Skeletal muscle satellite cell (primary cell): Measurements from ENCODE around the gene MIPEP.
"Not testable (repeated sequence)": the region's sequence is repeated elsewhere in the genome, so short reads cannot be mapped to it uniquely, and the experiment has no call there.

Source experiments
- H3K27me3 ChIP-seq: 2 replicates; pipeline ENCODE4 v1.7.0; 2013; ENCODE audit warnings: low read length; ENCODE audit not compliant: control insufficient read depth, insufficient read depth
- H3K36me3 ChIP-seq: 2 replicates; pipeline ENCODE4 v1.7.0; 2013; ENCODE audit warnings: mild to moderate bottlenecking, control low read depth, low read length; ENCODE audit not compliant: insufficient read depth
- H3K4me1 ChIP-seq: 2 replicates; pipeline ENCODE4 v1.7.0; 2013; ENCODE audit warnings: low read length; ENCODE audit not compliant: control insufficient read depth, insufficient read depth
- H3K4me2 ChIP-seq: 2 replicates; pipeline ENCODE4 v1.7.0; 2013; ENCODE audit warnings: mild to moderate bottlenecking, low read length
- H3K4me3 ChIP-seq: 2 replicates; pipeline ENCODE4 v1.7.0; 2013; ENCODE audit warnings: low read length
- H3K9ac ChIP-seq: 2 replicates; pipeline ENCODE4 v1.7.0; 2013; ENCODE audit warnings: mild to moderate bottlenecking, low read depth, low read length, moderate library complexity
- H3K9me3 ChIP-seq: replicated peaks from 2 replicates; pipeline ENCODE4 v1.7.0; 2013; ENCODE audit warnings: mild to moderate bottlenecking, control low read depth, low read length

Gene MIPEP

DNA sequence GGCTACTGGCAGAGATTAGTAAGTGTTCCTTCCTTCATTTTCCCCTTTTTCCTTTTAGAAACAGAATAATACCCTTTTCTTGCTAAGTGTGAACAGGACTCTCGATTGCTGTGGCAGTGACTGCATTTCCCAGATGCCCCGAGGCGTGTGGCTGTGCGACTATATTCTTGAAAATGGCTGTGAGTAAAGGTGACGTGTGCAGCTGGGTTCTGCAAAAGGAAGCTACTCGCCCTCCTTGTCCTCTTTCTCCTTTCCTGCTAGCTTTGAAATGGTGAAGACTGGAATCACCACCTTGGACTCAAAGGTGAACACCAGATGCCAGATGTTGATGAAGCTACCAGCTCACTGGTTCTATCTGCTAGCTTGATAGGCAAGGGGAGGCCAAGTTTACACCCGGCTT is 121.4 kb downstream of the MIPEP start:
- Histone ChIP-seq H3K9ac (no peak overlapping the region), H3K27me3 (no peaks in the 10 kb centered on the region), H3K4me3 (no peak overlapping the region), H3K4me2 (no peak overlapping the region), H3K36me3 (no peaks in the 10 kb centered on the region), H3K9me3 (no peaks in the 10 kb centered on the region), H3K4me1 (peaks cover 7% of the 10 kb centered on the region)

DNA sequence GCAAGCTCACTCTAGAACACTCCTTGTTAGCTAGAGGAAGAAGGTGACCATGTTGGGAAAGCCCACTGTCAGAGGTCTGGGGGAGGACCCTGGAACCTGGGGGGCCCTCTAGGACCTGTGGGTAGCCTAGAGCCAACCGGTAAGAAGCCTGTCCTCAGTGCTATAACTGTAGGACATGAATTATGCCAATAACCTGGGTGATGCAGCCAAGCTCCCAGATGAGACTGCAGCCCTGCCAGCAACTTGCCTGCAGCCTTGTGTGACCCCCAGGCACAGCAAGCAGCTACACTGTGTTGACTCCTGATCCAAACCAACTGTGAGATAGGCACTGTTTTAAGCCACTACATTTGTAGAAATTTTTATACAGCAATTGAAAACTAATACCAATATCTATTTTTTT is 122.3 kb downstream of the MIPEP start:
- no peaks in the 10 kb centered on the region for H3K9me3 ChIP-seq
- H3K4me1 ChIP-seq, result peaks cover 6% of the 10 kb centered on the region
- no peak overlapping the region for H3K9ac ChIP-seq
- H3K4me2 ChIP-seq, result no peak overlapping the region
- no peaks in the 10 kb centered on the region for H3K27me3 ChIP-seq
- no peak overlapping the region for H3K4me3 ChIP-seq
- H3K36me3 ChIP-seq, result no peaks in the 10 kb centered on the region

DNA sequence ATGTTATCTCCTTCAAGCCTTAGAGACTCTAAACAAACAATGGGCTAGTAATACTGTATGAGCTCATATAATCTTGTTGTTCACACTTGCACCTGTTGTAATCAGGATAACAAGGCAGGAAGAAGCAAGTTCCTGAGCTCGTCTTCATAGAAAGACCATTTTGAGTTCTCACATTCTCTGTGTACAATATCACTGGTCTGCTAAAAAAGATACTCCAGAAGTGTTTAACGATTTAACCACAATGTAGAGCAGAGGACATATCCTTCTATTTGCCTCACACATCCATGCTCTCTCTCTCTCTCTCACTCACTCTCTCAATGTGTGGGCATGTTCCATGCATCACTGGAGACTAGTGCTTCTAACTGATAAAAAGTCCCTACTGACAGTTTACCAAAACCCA is 122.9 kb downstream of the MIPEP start:
- H3K27me3 ChIP-seq, result no peaks in the 10 kb centered on the region
- no peak overlapping the region for H3K4me2 ChIP-seq
- H3K9me3 ChIP-seq, result no peaks in the 10 kb centered on the region
- H3K4me1 ChIP-seq, result no peaks in the 10 kb centered on the region
- no peak overlapping the region for H3K9ac ChIP-seq
- no peaks in the 10 kb centered on the region for H3K36me3 ChIP-seq
- no peak overlapping the region for H3K4me3 ChIP-seq

DNA sequence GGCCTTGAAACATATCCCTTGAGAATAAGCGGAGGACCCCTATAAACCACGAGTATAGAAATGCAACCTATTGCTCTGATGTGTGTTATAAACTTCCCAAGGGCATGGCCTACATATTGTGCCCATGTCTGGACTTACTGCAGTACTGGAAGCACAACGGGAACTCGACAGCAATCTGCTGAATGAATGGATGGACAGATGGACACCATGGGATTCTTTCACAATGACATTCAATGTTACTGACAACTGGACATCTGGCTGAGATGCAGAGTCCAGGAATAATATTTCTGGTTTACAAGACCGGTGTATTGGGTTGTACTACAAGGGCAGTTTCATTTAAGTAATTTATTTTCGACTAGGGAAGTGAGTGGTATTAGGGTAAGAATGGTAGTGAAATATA is 123.7 kb downstream of the MIPEP start:
- no peaks in the 10 kb centered on the region for H3K36me3 ChIP-seq
- H3K27me3 ChIP-seq, result no peaks in the 10 kb centered on the region
- no peak overlapping the region for H3K4me3 ChIP-seq
- no peak overlapping the region for H3K9ac ChIP-seq
- no peaks in the 10 kb centered on the region for H3K4me1 ChIP-seq
- no peak overlapping the region for H3K4me2 ChIP-seq
- no peaks in the 10 kb centered on the region for H3K9me3 ChIP-seq

DNA sequence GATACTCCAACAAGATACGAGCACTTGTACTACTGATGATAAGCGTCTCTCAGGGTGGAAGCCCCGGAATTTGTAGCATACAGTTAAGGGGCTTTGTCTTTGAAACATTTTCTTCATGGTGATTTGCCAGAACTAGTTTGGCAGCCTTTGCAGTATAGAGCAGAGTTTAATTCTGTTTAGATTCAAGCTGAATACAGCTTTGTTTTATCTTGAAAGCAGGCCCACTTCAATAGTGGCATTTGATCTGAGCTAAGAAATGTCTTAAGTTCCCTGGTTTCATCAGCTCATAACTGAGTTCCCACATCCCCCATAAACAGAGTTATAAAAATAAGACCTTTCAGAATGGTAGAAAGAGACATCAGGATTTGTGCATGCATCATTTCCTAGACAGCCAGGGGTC is 125.9 kb downstream of the MIPEP start:
- Histone ChIP-seq H3K9ac (no peak overlapping the region), H3K36me3 (no peaks in the 10 kb centered on the region), H3K9me3 (no peaks in the 10 kb centered on the region), H3K4me2 (no peak overlapping the region), H3K4me1 (no peaks in the 10 kb centered on the region), H3K27me3 (no peaks in the 10 kb centered on the region), H3K4me3 (no peak overlapping the region)

DNA sequence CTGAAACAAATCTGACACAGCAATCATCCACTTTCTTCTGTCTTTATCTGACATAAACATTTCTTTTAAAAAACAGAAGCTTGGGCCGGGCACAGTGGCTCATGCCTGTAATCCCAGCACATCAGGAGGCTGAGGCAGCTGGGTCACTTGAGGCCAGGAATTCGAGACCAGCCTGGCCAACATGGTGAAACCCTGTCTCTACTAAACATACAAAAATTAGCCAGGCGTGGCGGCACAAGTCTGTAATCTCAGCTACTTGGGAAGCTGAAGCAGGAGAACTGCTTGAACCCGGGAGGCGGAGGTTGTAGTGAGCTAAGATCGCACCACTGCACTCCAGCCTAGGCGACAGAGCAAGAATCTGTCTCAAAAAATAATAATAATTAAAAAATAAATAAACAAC is 127.4 kb downstream of the MIPEP start:
- not testable (repeated sequence) for H3K36me3 ChIP-seq, H3K9ac ChIP-seq, H3K4me3 ChIP-seq, H3K9me3 ChIP-seq, H3K4me1 ChIP-seq, H3K4me2 ChIP-seq, H3K27me3 ChIP-seq

DNA sequence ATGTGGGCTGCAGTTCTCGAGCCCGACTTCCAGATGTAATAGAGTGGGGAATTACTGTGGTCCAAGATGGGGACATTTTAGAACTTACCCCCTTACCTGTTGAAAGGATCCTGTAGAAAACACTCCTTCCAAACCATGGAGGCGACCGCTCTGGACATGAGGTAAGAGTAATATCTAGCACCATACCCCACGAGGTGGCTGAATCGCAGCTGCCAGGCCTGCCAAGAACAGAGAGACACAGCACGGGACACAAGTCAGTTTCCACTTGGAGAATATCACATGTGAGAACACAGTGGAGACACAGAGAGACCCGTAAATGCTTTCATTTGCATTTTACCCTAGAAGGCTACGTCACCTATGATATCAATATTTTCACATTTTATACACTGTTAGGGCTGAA is 129.2 kb downstream of the MIPEP start:
- Histone ChIP-seq H3K36me3 (no peaks in the 10 kb centered on the region), H3K4me1 (no peaks in the 10 kb centered on the region)

DNA sequence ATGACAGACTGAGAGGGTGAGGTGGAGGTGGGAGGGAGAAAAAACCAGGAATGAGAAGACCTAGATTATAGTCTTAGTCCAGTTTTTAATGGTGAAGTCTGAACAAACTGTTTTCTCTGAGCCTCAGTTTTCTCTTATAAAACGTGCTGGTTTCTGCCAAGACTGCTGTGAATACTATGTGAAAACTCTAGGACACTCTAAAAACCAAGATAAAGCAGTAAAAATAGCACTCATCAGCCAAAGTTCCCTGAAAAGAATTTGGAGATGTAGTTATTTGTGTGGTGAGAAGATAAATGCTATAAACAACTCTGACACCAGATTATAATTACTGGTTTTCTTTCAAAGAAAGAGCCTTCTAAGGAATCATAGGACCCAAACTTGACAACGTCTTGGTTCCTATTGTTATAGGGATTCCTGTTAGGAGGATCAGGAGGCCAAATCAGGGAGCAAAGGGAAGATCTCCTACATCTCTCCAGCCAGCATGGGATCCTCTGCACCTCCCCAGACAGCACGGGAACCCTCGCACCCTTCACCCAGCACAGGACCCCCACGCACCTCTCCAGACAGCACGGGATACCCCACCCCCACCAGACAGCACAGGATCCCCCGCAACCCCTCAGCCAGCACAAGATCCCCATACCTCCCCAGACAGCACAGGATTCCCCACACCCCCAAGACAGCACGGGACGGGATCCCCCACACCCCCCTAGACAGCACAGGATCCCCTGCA is 130.2 kb downstream of the MIPEP start:
- Histone ChIP-seq H3K4me3 (no peak overlapping the region), H3K4me1 (peaks cover 1% of the 10 kb centered on the region), H3K36me3 (no peaks in the 10 kb centered on the region), H3K9ac (no peak overlapping the region), H3K9me3 (no peaks in the 10 kb centered on the region), H3K27me3 (no peaks in the 10 kb centered on the region), H3K4me2 (no peak overlapping the region)

More for the DNA sequence above, 129.2 kb downstream of the MIPEP start:
- no peaks in the 10 kb centered on the region for H3K27me3 ChIP-seq
- no peaks in the 10 kb centered on the region for H3K9me3 ChIP-seq
- H3K4me3 ChIP-seq, result no peak overlapping the region
- H3K9ac ChIP-seq, result no peak overlapping the region
- no peak overlapping the region for H3K4me2 ChIP-seq

DNA sequence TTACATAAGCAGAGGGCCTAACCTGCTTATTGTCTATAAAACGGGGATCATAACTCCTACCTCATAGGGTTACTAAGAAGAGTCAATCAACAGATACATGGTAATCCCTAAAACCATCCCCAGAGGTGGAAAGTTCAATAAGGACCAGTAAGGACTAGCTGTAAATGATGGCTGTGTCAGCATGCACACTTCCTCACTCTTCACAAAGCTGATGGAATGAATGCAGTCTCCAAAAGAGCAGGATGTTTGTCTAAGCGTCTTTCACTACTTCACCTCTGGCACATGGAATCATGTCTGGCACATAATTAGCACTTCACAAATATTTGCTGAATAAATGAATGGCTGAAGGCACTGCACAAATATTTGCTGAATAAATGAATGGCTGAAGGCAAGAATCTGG is 134.2 kb downstream of the MIPEP start:
- H3K4me1 ChIP-seq, result peaks cover 38% of the 10 kb centered on the region
- no peak overlapping the region for H3K4me2 ChIP-seq
- no peaks in the 10 kb centered on the region for H3K36me3 ChIP-seq
- H3K9ac ChIP-seq, result no peak overlapping the region
- no peak overlapping the region for H3K4me3 ChIP-seq
- H3K9me3 ChIP-seq, result no peaks in the 10 kb centered on the region
- H3K27me3 ChIP-seq, result no peaks in the 10 kb centered on the region

DNA sequence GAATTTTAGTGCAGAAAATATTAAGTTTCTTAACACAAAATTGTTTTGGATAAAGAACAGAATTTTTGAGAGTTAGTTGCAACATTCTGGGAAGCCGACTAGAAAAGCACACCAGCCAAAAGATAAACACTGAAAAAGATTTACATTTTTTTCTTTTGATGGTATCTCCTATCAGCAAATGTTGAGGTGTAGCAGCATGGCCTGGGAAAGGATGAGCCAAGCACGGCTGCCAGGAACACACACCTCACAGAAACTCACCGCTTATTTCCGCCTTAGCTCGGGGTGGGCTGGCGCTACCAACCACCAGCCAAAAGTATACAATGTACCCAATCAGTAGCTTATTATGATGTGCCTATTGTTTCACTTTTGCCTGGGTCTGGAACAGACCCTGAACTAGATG is 134.7 kb downstream of the MIPEP start:
- H3K4me2 ChIP-seq, result no peak overlapping the region
- no peak overlapping the region for H3K4me3 ChIP-seq
- no peaks in the 10 kb centered on the region for H3K36me3 ChIP-seq
- no peaks in the 10 kb centered on the region for H3K9me3 ChIP-seq
- no peak overlapping the region for H3K9ac ChIP-seq
- H3K27me3 ChIP-seq, result no peaks in the 10 kb centered on the region
- peaks cover 39% of the 10 kb centered on the region for H3K4me1 ChIP-seq

DNA sequence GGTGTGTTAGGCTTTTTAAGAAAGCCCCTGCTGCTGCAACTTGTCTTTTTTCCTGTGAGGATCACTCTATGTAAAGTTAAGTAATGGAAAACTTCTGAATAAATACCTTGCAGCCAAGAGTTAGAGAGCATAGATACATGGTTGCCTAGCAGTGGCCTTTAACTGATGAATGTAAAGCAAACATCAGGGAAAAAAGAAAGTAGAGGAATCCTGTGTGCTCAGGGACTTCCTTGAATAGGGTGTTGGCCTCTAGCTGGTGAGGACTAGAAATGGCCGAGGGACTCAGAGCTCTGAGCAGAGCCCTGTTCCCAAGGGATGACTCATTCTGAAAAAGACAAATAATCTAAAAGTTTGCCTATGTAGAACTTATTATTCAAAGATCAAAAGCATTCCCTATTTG is 135.7 kb downstream of the MIPEP start:
- peaks cover 39% of the 10 kb centered on the region for H3K4me1 ChIP-seq
- no peaks in the 10 kb centered on the region for H3K27me3 ChIP-seq
- peak overlapping the region; percentile 10 for H3K9ac ChIP-seq
- no peaks in the 10 kb centered on the region for H3K9me3 ChIP-seq
- no peak overlapping the region for H3K4me3 ChIP-seq
- no peak overlapping the region for H3K4me2 ChIP-seq
- no peaks in the 10 kb centered on the region for H3K36me3 ChIP-seq

DNA sequence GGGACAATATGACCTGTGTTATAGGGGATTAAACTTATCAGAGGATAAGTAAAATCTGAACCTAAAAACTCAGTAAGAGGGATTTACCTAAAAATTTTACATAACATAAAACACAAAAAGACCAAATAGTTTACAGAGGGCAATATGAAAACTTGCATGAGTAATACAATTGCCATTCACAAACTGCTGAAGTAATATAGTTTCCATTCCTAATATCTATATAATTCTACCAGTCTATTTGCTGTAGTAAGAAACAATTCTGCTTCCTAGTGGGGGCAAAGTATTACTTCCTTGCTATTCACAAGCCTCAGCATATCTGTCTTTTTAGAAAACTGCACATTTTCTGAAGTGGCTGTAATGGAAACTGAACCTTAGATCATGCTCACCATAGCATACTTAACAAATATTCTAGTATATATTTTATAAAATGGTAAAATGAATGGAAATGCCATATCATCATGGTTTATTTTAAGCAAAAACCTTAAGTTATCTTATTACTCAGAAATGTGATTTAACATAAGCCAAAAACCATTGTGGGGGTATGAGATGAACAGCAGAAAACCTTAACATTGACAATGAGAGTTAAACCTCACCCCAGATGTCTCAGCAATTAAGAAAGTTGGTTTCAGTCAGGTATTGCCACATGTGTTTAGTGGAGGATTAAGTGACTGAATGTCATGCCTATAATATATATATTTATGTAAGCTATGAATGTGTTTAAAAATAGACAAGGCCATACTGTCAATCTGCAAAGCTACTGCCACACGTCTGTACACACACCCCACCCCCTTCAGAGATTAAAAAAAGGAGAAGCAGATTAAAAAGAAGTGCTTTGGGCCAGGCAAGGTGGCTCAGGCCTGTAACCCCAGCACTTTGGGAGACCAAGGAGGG is 136.8 kb downstream of the MIPEP start:
- peaks cover 39% of the 10 kb centered on the region for H3K4me1 ChIP-seq

More for the DNA sequence above, 136.8 kb downstream of the MIPEP start:
- H3K9ac ChIP-seq, result no peak overlapping the region
- H3K9me3 ChIP-seq, result no peaks in the 10 kb centered on the region
- no peak overlapping the region for H3K4me3 ChIP-seq
- no peaks in the 10 kb centered on the region for H3K36me3 ChIP-seq
- no peak overlapping the region for H3K4me2 ChIP-seq
- no peaks in the 10 kb centered on the region for H3K27me3 ChIP-seq
